ENCODE results near the gene ZFR.

Gene ZFR

GRCh38 chr5:32474209-32474854 is 29.8 kb upstream of the ZFR start:
- no peak for ATAC-seq
- TF ChIP-seq ZFP3 (CRISPR knock-in tag; IDR thresholded peaks at IDR 0.05) = no peak
- TF ChIP-seq ZNF565 (CRISPR knock-in tag; conservative IDR thresholded peaks at IDR 0.05; ENCODE audit: low read depth) = no peak
- TF ChIP-seq ARNTL (CRISPR knock-in tag; IDR thresholded peaks at IDR 0.05; ENCODE audit: borderline replicate concordance, low read depth) = no peak
- TF ChIP-seq CSDC2 (CRISPR knock-in tag; IDR thresholded peaks at IDR 0.05) = no peak
- TF ChIP-seq CREB5 (CRISPR knock-in tag; IDR thresholded peaks at IDR 0.05; ENCODE audit: low read depth) = no peak
- TF ChIP-seq ZNF70 (CRISPR knock-in tag; IDR thresholded peaks at IDR 0.05) = no peak
- TF ChIP-seq POU6F1 (CRISPR knock-in tag; IDR thresholded peaks at IDR 0.05; ENCODE audit: borderline replicate concordance, low read depth) = no peak
- no peak for TF ChIP-seq ISL1 (CRISPR knock-in tag; IDR thresholded peaks at IDR 0.05)
- TF ChIP-seq CSRNP3 (CRISPR knock-in tag; IDR thresholded peaks at IDR 0.05) = no peak
- TF ChIP-seq OSR1 (CRISPR knock-in tag; IDR thresholded peaks at IDR 0.05) = no peak
- TF ChIP-seq RARB (CRISPR knock-in tag; IDR thresholded peaks at IDR 0.05) = no peak
- TF ChIP-seq ESRRG (CRISPR knock-in tag; IDR thresholded peaks at IDR 0.05) = no peak
- no peak for TF ChIP-seq TSHZ2 (CRISPR knock-in tag; IDR thresholded peaks at IDR 0.05)

- no peak for ATAC-seq
- TF ChIP-seq PATZ1 (CRISPR knock-in tag; IDR thresholded peaks at IDR 0.05; ENCODE audit: borderline replicate concordance) = no peak
- TF ChIP-seq CSRNP3 (CRISPR knock-in tag; IDR thresholded peaks at IDR 0.05) = no peak
- no peak for TF ChIP-seq ZC3H10 (CRISPR knock-in tag; IDR thresholded peaks at IDR 0.05)
- no peak for TF ChIP-seq ZFP3 (CRISPR knock-in tag; IDR thresholded peaks at IDR 0.05)
- TF ChIP-seq TSHZ2 (CRISPR knock-in tag; IDR thresholded peaks at IDR 0.05) = no peak
- no peak for TF ChIP-seq ZNF70 (CRISPR knock-in tag; IDR thresholded peaks at IDR 0.05)
- TF ChIP-seq TCF4 (CRISPR knock-in tag; IDR thresholded peaks at IDR 0.05; ENCODE audit: borderline replicate concordance) = no peak
Observed at GRCh38 chr5:32473072-32473471, 28.5 kb upstream of the ZFR start.
